Measurements from ENCODE around the gene SLC4A1. TPM values are rescaled to one million over a fixed set of nuclear protein-coding genes. Genes with fewer than 3 reads are reported as not detected.

SLC4A1 gene
- total and polyA plus RNA-seq, 2 experiments from 2014 or later, result not detected

- TF ChIP-seq ZNF331 (CRISPR knock-in tag; IDR thresholded peaks at IDR 0.05; ENCODE audit: low read depth) (no peak), ZNF462 (CRISPR knock-in tag; IDR thresholded peaks at IDR 0.05) (no peak)
Measured at GRCh38 chr17:44211281-44212265, 56.4 kb downstream of the SLC4A1 start (continued).

- peaks cover 15% of the 10 kb centered on the region for H4K20me1 ChIP-seq (replicated peaks; ENCODE audit: insufficient read depth)
- H2AFZ ChIP-seq, result no peak overlapping the region
- H3K4me3 Mint-ChIP-seq, result no peak overlapping the region
Measured at GRCh38 chr17:44210342-44211192, 57.4 kb downstream of the SLC4A1 start.

More at GRCh38 chr17:44210342-44211192, 57.4 kb downstream of the SLC4A1 start:
- TF ChIP-seq CREB1 (CRISPR knock-in tag; IDR thresholded peaks at IDR 0.05; ENCODE audit: low read depth) (peak; percentile 48), ZNF114 (CRISPR knock-in tag; IDR thresholded peaks at IDR 0.05) (no peak), CTCF (conservative IDR thresholded peaks at IDR 0.05; ENCODE audit: low read depth in 2 of 2) (peak; percentile 78 to 97), POLR2AphosphoS5 (IDR thresholded peaks at IDR 0.05; ENCODE audit: low read depth) (peak; percentile 60)
- peak overlapping the region; percentile 67; the same call in 1 of the 2 replicates for H3K4me2 ChIP-seq
- peaks cover 31% of the 10 kb centered on the region for H3K36me3 ChIP-seq (ENCODE audit: insufficient read depth)
- no peaks in the 10 kb centered on the region for H3K9me3 Mint-ChIP-seq
- H3K27ac Mint-ChIP-seq, result peak overlapping the region; percentile 92; the same call in 1 of the 2 replicates
- peak overlapping the region; percentile 55; the same call in 1 of the 2 replicates for H3K27ac ChIP-seq (ENCODE audit: low read depth)
- H3F3A ChIP-seq (replicated peaks; ENCODE audit: low read depth), result peaks cover 29% of the 10 kb centered on the region; the same call in 1 of the 2 replicates
- H3K9me2 ChIP-seq (ENCODE audit: insufficient read depth), result no peaks in the 10 kb centered on the region
- peaks cover 27% of the 10 kb centered on the region for H3K27me3 Mint-ChIP-seq (ENCODE audit: insufficient read depth, low read depth, poor library complexity)
- no peaks in the 10 kb centered on the region for H3K27me3 ChIP-seq (ENCODE audit: insufficient read depth)
- H3K36me3 Mint-ChIP-seq (ENCODE audit: low read depth), result peaks cover 86% of the 10 kb centered on the region
- DNase-seq (ENCODE audit: low spot score) (peak; percentile 94), ATAC-seq (peak; percentile 91)
- no peak overlapping the region; the same call in 1 of the 2 replicates for H3K4me3 ChIP-seq
- H3K4me1 Mint-ChIP-seq, result peaks cover 30% of the 10 kb centered on the region
- no peaks in the 10 kb centered on the region for H3K79me2 ChIP-seq (replicated peaks; ENCODE audit: insufficient read depth)
- H3K4me1 ChIP-seq (ENCODE audit: insufficient read depth), result peaks cover 11% of the 10 kb centered on the region

All from GM23338 (cell line).